H1 (cell line): ENCODE data around the gene HELZ2. TPM values are rescaled to one million over a fixed set of nuclear protein-coding genes. Genes with fewer than 3 reads are reported as not detected.

Experiments used
- CTCF ChIA-PET: fragments of 300-600 bp; sonication (Branson Sonifier 250); formaldehyde crosslinking; loops from one replicate; lab custom pipeline; 2021; ENCODE audit not compliant: partially characterized antibody; lab: Charles Lee
- POLR2A ChIA-PET: fragments of 300-600 bp; sonication (Branson Sonifier 250); formaldehyde crosslinking; loops from one replicate; lab custom pipeline; 2021; ENCODE audit warnings: inconsistent platforms; ENCODE audit not compliant: partially characterized antibody; lab: Charles Lee
- DNase-seq, 2 experiments: peaks; one replicate each; pipeline versions ENCODE4 v3.0.0 to v3.0.0-alpha.2; 2010 to 2022; ENCODE audit warnings: low spot score in 2 of 2, low read depth in 1 of 2, mixed read lengths in 1 of 2
- FAIRE-seq: peaks from 2 replicates; lab custom pipeline; 2011; peaks lifted over from hg19 to GRCh38; lab: Jason Lieb, UNC
- H2AFZ ChIP-seq: 2 replicates; pipeline ENCODE4 v1.8.1; 2012; ENCODE audit warnings: low read length, inconsistent platforms
- H2AK5ac ChIP-seq: 2 replicates; pipeline ENCODE4 v1.6.1; 2013; ENCODE audit warnings: low read depth, low read length
- H2BK120ac ChIP-seq: replicated peaks from 2 replicates; pipeline ENCODE3; 2013; ENCODE audit warnings: low read depth, low read length, inconsistent platforms
- H2BK12ac ChIP-seq: 2 replicates; pipeline ENCODE4 v1.6.1; 2013; ENCODE audit warnings: low read depth, low read length
- H2BK15ac ChIP-seq: 2 replicates; pipeline ENCODE4 v1.6.1; 2013; ENCODE audit warnings: low read length
- H2BK20ac ChIP-seq: 2 replicates; pipeline ENCODE4 v1.6.1; 2013; ENCODE audit warnings: low read length
- H2BK5ac ChIP-seq: 2 replicates; pipeline ENCODE4 v1.6.1; 2013; ENCODE audit warnings: low read depth, low read length
- H3K14ac ChIP-seq: 2 replicates; pipeline ENCODE4 v1.6.1; 2013; ENCODE audit warnings: inconsistent platforms; ENCODE audit not compliant: insufficient read length
- H3K18ac ChIP-seq: 2 replicates; pipeline ENCODE4 v1.6.1; 2013; ENCODE audit warnings: low read length; ENCODE audit errors: extremely low read depth
- H3K23ac ChIP-seq: 2 replicates; pipeline ENCODE4 v1.6.1; 2013; ENCODE audit warnings: inconsistent platforms; ENCODE audit not compliant: insufficient read length
- H3K23me2 ChIP-seq: 2 replicates; pipeline ENCODE4 v1.6.1; 2013; ENCODE audit warnings: low read depth, low read length
- H3K27ac ChIP-seq: 2 replicates; pipeline ENCODE4 v1.6.1; 2011; ENCODE audit warnings: low read depth, low read length, inconsistent platforms
- H3K27me3 ChIP-seq, 4 experiments: replicated peaks in 1 of 4; 1 replicate in 1 of 4; 2 replicates in 3 of 4; pipeline versions ENCODE4 v1.6.1 to v1.8.1; 2011 to 2013; ENCODE audit warnings: low read length in 3 of 4, mild to moderate bottlenecking in 3 of 4, inconsistent platforms in 2 of 4, mixed read lengths in 2 of 4, moderate library complexity in 1 of 4; ENCODE audit not compliant: control insufficient read depth in 3 of 4, insufficient read depth in 3 of 4; ENCODE audit errors: extremely low read depth in 1 of 4
- H3K36me3 ChIP-seq, 4 experiments: 2 replicates each; pipeline versions ENCODE4 v1.6.1 to v1.8.1; 2011 to 2013; ENCODE audit warnings: mild to moderate bottlenecking in 4 of 4, low read length in 3 of 4, moderate library complexity in 2 of 4, control low read depth in 1 of 4, inconsistent platforms in 1 of 4; ENCODE audit not compliant: insufficient read depth in 4 of 4, control insufficient read depth in 2 of 4
- H3K4ac ChIP-seq: replicated peaks from 2 replicates; pipeline ENCODE3; 2013; ENCODE audit warnings: low read length, low read depth, mixed read lengths, inconsistent platforms; ENCODE audit not compliant: insufficient read length
- H3K4me1 ChIP-seq, 4 experiments: replicated peaks in 1 of 4; 1 replicate in 1 of 4; 2 replicates in 3 of 4; pipeline versions ENCODE4 v1.6.1 to v1.8.1; 2011 to 2013; ENCODE audit warnings: low read length in 3 of 4, inconsistent platforms in 2 of 4, mixed read lengths in 1 of 4; ENCODE audit not compliant: insufficient read depth in 4 of 4, control insufficient read depth in 3 of 4
- H3K4me2 ChIP-seq, 2 experiments: 2 replicates each; pipeline versions ENCODE4 v1.6.1 to v1.8.1; 2011 to 2013; ENCODE audit warnings: low read depth in 2 of 2, low read length in 2 of 2, control low read depth in 1 of 2, inconsistent platforms in 1 of 2, mild to moderate bottlenecking in 1 of 2; ENCODE audit not compliant: insufficient read depth in 1 of 2
- H3K4me3 ChIP-seq, 4 experiments: fragments of 200-600, 300-600 bp in 1 of 4; sonication (generic), shearing (Covaris generic), sonication (Bioruptor Twin) in 1 of 4; 2 replicates each; pipeline versions ENCODE4 v1.5.1 to v1.8.1; 2011 to 2016; ENCODE audit warnings: low read length in 4 of 4, low read depth in 3 of 4, control low read depth in 2 of 4, inconsistent platforms in 2 of 4, mild to moderate bottlenecking in 2 of 4, mixed read lengths in 1 of 4, moderate library complexity in 1 of 4; ENCODE audit not compliant: insufficient read depth in 2 of 4; ENCODE audit errors: extremely low read depth in 1 of 4
- H3K56ac ChIP-seq: replicated peaks from 2 replicates; pipeline ENCODE3; 2013; ENCODE audit warnings: low read depth, mild to moderate bottlenecking, mixed read lengths, low read length, inconsistent platforms; ENCODE audit not compliant: insufficient read length
- H3K79me1 ChIP-seq: 2 replicates; pipeline ENCODE4 v1.6.1; 2013; ENCODE audit warnings: low read depth, low read length, control low read depth
- H3K79me2 ChIP-seq, 2 experiments: 2 replicates each; pipeline versions ENCODE4 v1.6.1 to v1.8.1; 2012 to 2013; ENCODE audit warnings: low read length in 2 of 2, mild to moderate bottlenecking in 2 of 2, inconsistent platforms in 1 of 2; ENCODE audit not compliant: insufficient read depth in 2 of 2, control insufficient read depth in 1 of 2
- H3K9ac ChIP-seq, 4 experiments: replicated peaks in 1 of 4; 1 replicate in 1 of 4; 2 replicates in 3 of 4; pipeline versions ENCODE4 v1.6.1 to v1.8.1; 2011 to 2013; ENCODE audit warnings: low read depth in 3 of 4, low read length in 3 of 4, control low read depth in 2 of 4, mild to moderate bottlenecking in 2 of 4, moderate library complexity in 2 of 4, inconsistent platforms in 1 of 4; ENCODE audit errors: extremely low read depth in 1 of 4
- H3K9me3 ChIP-seq, 2 experiments: 2 replicates each; pipeline versions ENCODE4 v1.6.1 to v1.8.1; 2012 to 2013; ENCODE audit warnings: mild to moderate bottlenecking in 2 of 2, moderate library complexity in 2 of 2, control low read depth in 1 of 2, inconsistent platforms in 1 of 2, low read depth in 1 of 2, low read length in 1 of 2, mixed read lengths in 1 of 2; ENCODE audit not compliant: insufficient read depth in 2 of 2
- H4K20me1 ChIP-seq, 2 experiments: replicated peaks in 1 of 2; 2 replicates each; pipeline versions ENCODE3 to v1.8.1; 2011 to 2013; ENCODE audit warnings: inconsistent platforms in 2 of 2, low read length in 2 of 2, mild to moderate bottlenecking in 1 of 2; ENCODE audit not compliant: insufficient read depth in 2 of 2, control insufficient read depth in 1 of 2
- H4K5ac ChIP-seq: 2 replicates; pipeline ENCODE4 v1.6.1; 2013; ENCODE audit warnings: low read length, low read depth, mixed read lengths, inconsistent platforms; ENCODE audit not compliant: insufficient read length
- H4K8ac ChIP-seq: 2 replicates; pipeline ENCODE4 v1.8.0; 2013; ENCODE audit warnings: mild to moderate bottlenecking, moderate library complexity, low read length, inconsistent platforms; ENCODE audit not compliant: insufficient read depth; ENCODE audit errors: extremely low read depth
- H4K91ac ChIP-seq: replicated peaks from 2 replicates; pipeline ENCODE3; 2013; ENCODE audit warnings: low read length, mixed read lengths, inconsistent platforms; ENCODE audit not compliant: insufficient read length
- MAFK ChIP-seq: IDR thresholded peaks from 2 replicates; pipeline ENCODE4 v1.6.1; 2012; ENCODE audit warnings: low read depth, mild to moderate bottlenecking, improper control_type of control experiment, low read length
- WGBS, 2 experiments: shearing (Covaris generic) in 1 of 2; methylation state at CpG; one replicate each; pipeline versions ENCODE4 v1.1.6 to v1.1.7; 2013 to 2015; ENCODE audit warnings: low lambda C conversion rate in 2 of 2, mixed read lengths in 2 of 2, inconsistent platforms in 1 of 2, low coverage in 1 of 2, missing lambda C conversion rate in 1 of 2; ENCODE audit not compliant: insufficient replicate concordance in 2 of 2, insufficient coverage in 1 of 2, insufficient read length in 1 of 2; ENCODE audit errors: extremely low coverage in 1 of 2, missing lambda C conversion rate in 1 of 2; 5-methylcytosine and 5-hydroxymethylcytosine counted together
- polyA plus RNA-seq, 7 experiments: library from polyadenylated mRNA; depleted of rRNA in 3 of 7; stranded (reverse) in 5 of 7; unstranded in 2 of 7; fragments of >200 nt in 5 of 7; fragments of 200-250 nt in 2 of 7; gene quantifications; 1 replicate in 5 of 7; 2 replicates in 1 of 7; 4 replicates in 1 of 7; pipeline versions ENCODE4 v1.2.1 to v1.2.3, GENCODE V29; 2011 to 2013; ENCODE audit warnings: missing spikeins in 2 of 7, mixed read lengths in 2 of 7
- total RNA-seq: library from RNA; stranded (reverse); fragmentation: NEBNext Ultra II Directional; extraction: Animal tissue kit (Norgen Biotek cat#: 25700); gene quantifications from 2 replicates; pipeline ENCODE4 v1.2.1, GENCODE V29; 2021

The HELZ2 gene
- total and polyA plus RNA-seq, 2 of the 8 experiments (the other 6 are each of a cell fraction or from before 2014, with no cell fraction given), result 7.9 to 17.5 TPM

DNA sequence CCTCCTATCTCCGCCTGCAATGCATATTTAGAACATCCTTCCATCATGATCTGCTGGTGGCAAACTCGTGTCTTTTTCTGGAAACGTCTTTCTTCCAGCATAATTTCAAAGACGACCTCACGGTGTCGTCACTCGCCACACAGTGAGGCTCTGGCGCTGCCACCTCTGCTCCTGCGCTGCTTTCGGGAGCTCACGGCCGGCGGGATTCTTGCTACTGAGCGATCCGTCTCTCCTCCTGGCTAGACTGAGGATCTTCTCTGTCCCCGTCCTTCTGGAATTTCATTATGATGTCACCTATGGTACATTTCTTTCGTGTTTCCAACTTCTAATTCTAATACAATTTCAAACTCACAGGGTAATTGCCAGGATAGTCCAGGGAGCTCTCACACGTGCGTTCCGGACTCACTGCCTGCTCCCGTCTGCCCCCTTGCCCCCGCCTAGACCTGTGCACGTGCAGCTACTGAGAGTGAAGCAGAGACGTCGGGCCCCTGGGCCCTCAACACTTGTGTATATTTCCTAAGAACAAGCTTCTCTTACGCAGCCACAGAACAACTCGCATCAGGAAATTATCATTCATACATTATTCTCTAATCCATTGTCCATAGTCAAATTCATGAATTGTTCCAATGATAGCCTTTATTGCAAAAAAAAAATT, 25.5 kb upstream of the HELZ2 start:
- H3K27me3 ChIP-seq, result no peaks in the 10 kb centered on the region
- H3K4me2 ChIP-seq, result no peak overlapping the region
- no peak overlapping the region for H3K56ac ChIP-seq
- no peak overlapping the region for H4K91ac ChIP-seq
- H3K4me1 ChIP-seq, result no peaks in the 10 kb centered on the region
- ChIA-PET POLR2A (interaction anchor here (1.4 kb wide), 1 partner anchor 28 kb away, joined by 3 read pairs; the partner anchor contains the start of gene GMEB2), CTCF (interaction anchor here (0.7 to 2.9 kb wide), 6 partner anchors 11 to 423 kb away, joined by 3 to 13 read pairs (median 4); no protein-coding TSS in a partner anchor)
- H2BK120ac ChIP-seq, result no peak overlapping the region
- H4K8ac ChIP-seq, result no peak overlapping the region; the same call in 1 of the 2 replicates
- H3K23me2 ChIP-seq, result no peaks in the 10 kb centered on the region
- H3K14ac ChIP-seq, result no peak overlapping the region
- peaks cover 2% of the 10 kb centered on the region; the same call in 1 of the 2 replicates for H3K79me1 ChIP-seq
- no peak overlapping the region for H4K5ac ChIP-seq
- H3K18ac ChIP-seq, result no peak overlapping the region
- H3K23ac ChIP-seq, result no peak overlapping the region
- H2BK20ac ChIP-seq, result no peak overlapping the region
- H4K20me1 ChIP-seq, result peaks cover 0 to 3% of the 10 kb centered on the region in 2 experiments
- no peaks in the 10 kb centered on the region for H3K79me2 ChIP-seq
- no peak overlapping the region for H3K27ac ChIP-seq
- no peak overlapping the region for H2BK5ac ChIP-seq
- no peak overlapping the region for H2AFZ ChIP-seq
- H3K9ac ChIP-seq, result no peak overlapping the region
- no peak overlapping the region for H2AK5ac ChIP-seq
- H3K36me3 ChIP-seq, result peaks cover 9 to 27% (median 10%) of the 10 kb centered on the region in 4 experiments; a peak in 7 of 8 replicates
- no peaks in the 10 kb centered on the region for H3K9me3 ChIP-seq
- no peak overlapping the region for H3K4ac ChIP-seq
- DNase-seq (no peak), FAIRE-seq (no peak)
- no peak overlapping the region for H2BK15ac ChIP-seq
- WGBS, 2 experiments, result 89% methylated on average over 27 of the region's 27 CpGs; no CpG with 5 or more reads in 1 of the 2 experiments
- no peak overlapping the region for H3K4me3 ChIP-seq
- no peak overlapping the region for H2BK12ac ChIP-seq
- no peak for TF ChIP-seq MAFK
